Measurements from ENCODE around the gene HEATR1. TPM values are rescaled to one million over a fixed set of nuclear protein-coding genes. Genes with fewer than 3 reads are reported as not detected.

HEATR1 gene
- total and polyA plus RNA-seq, 4 donors: 4.2 to 37.5 (median 19.6) TPM

DNA sequence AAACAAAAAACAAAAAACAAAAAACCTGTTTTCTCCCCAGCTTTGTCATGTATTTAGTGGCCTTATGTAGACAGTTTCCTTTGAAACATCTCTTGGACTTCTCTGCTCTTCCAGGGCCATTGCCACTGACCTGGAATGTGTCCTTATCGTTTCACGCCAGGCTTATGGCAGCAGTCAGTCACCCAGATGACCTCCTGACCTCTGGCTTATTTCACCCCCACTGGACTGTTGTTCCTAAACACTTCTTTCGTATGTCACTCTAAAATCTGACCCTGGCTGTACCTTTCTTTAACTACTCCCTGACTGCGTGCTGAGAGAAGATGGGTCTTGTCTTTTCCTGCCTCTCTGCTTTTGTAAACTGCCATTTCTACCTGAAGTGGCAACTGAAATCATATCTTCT is 71.5 kb downstream of the HEATR1 start:
- 92 to 96% methylated on average over 4 of the region's 4 CpGs for WGBS, 2 donors
- DNase-seq (no peak), ATAC-seq (ENCODE audit: insufficient read depth, low FRiP score) (no peak)
- Histone ChIP-seq H3K36me3 (ENCODE audit: control insufficient read depth in 4 of 4, insufficient read depth in 4 of 4, low read length in 4 of 4) (peaks cover 0 to 14% (median 6%) of the 10 kb centered on the region in 4 donors), H3K27ac (ENCODE audit: low read depth in 1 of 2, low read length in 1 of 2) (no peak overlapping the region), H3K9me3 (ENCODE audit: control insufficient read depth in 4 of 4, insufficient read depth in 3 of 4, low read length in 3 of 4) (no peaks in the 10 kb centered on the region), H3K27me3 (ENCODE audit: control insufficient read depth in 3 of 3, insufficient read depth in 3 of 3, low read length in 2 of 3) (no peaks in the 10 kb centered on the region), H3K4me1 (ENCODE audit: control insufficient read depth in 5 of 5, insufficient read depth in 5 of 5, low read length in 5 of 5) (peaks cover 0 to 6% (median 0%) of the 10 kb centered on the region in 5 donors), H3K4me3 (no peak overlapping the region), H3K9ac (ENCODE audit: insufficient read depth in 1 of 2, low read length in 2 of 2) (no peak overlapping the region)
- TF ChIP-seq, protein P1, sequence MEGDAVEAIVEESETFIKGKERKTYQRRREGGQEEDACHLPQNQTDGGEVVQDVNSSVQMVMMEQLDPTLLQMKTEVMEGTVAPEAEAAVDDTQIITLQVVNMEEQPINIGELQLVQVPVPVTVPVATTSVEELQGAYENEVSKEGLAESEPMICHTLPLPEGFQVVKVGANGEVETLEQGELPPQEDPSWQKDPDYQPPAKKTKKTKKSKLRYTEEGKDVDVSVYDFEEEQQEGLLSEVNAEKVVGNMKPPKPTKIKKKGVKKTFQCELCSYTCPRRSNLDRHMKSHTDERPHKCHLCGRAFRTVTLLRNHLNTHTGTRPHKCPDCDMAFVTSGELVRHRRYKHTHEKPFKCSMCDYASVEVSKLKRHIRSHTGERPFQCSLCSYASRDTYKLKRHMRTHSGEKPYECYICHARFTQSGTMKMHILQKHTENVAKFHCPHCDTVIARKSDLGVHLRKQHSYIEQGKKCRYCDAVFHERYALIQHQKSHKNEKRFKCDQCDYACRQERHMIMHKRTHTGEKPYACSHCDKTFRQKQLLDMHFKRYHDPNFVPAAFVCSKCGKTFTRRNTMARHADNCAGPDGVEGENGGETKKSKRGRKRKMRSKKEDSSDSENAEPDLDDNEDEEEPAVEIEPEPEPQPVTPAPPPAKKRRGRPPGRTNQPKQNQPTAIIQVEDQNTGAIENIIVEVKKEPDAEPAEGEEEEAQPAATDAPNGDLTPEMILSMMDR (IDR thresholded peaks at IDR 0.05; ENCODE audit: control extremely low read depth, extremely low read depth): no peak

DNA sequence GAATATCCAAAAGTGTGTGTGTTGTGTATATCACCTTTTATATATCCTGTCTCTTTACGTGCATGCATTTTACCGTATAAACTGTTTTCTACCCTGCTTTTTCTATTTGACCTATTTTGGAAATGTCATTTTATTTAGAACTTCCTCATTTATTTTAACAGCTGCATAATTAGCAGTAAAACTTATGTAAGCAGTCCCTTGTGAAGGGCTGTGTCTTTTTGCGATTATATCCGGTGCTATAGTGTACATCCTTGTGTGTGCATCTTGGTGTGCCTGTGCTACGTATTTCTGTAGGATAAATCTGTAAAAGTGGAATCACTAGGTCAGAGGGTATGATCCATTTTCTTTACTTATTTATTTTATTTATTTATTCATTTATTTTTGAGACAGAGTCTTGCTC is 73.4 kb downstream of the HEATR1 start:
- 47 to 67% methylated on average over 5 of the region's 5 CpGs for WGBS, 2 donors
- Histone ChIP-seq H3K9ac (ENCODE audit: insufficient read depth in 1 of 2, low read length in 2 of 2) (no peak overlapping the region), H3K36me3 (ENCODE audit: control insufficient read depth in 4 of 4, insufficient read depth in 4 of 4, low read length in 4 of 4) (peaks cover 0 to 13% (median 11%) of the 10 kb centered on the region in 4 donors), H3K27me3 (ENCODE audit: control insufficient read depth in 3 of 3, insufficient read depth in 3 of 3, low read length in 2 of 3) (no peaks in the 10 kb centered on the region), H3K4me3 (no peak overlapping the region), H3K27ac (ENCODE audit: low read depth in 1 of 2, low read length in 1 of 2) (no peak overlapping the region), H3K4me1 (ENCODE audit: control insufficient read depth in 5 of 5, insufficient read depth in 5 of 5, low read length in 5 of 5) (peaks cover 0 to 6% (median 0%) of the 10 kb centered on the region in 5 donors), H3K9me3 (ENCODE audit: control insufficient read depth in 4 of 4, insufficient read depth in 3 of 4, low read length in 3 of 4) (no peaks in the 10 kb centered on the region)
- no peak for ATAC-seq (ENCODE audit: insufficient read depth, low FRiP score)
- TF ChIP-seq, protein P1 (IDR thresholded peaks at IDR 0.05; ENCODE audit: control extremely low read depth, extremely low read depth): no peak
- no peak for DNase-seq

DNA sequence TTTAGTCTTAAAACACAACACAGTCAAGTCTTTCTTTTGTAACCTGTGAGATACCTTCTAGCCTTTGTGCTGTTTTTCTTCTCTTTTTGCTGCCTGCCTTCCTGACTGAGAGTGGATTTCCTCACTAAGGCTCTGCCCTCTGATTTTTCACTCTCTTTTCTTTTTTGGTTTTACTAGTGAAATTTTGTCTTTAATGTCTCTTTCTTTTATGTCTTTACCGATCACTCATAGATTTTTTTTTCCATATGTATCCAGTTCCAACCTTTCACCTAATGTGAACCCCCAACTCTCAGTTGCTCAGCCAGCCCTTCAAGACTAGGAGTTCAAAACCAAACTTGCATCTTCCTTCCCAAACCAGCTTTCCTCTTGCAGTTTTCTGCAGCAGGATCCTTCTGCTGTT is 74.0 kb downstream of the HEATR1 start:
- no peak for ATAC-seq (ENCODE audit: insufficient read depth, low FRiP score)
- TF ChIP-seq, protein P1 (IDR thresholded peaks at IDR 0.05; ENCODE audit: control extremely low read depth, extremely low read depth): no peak
- Histone ChIP-seq H3K27ac (ENCODE audit: low read depth in 1 of 2, low read length in 1 of 2) (no peak overlapping the region), H3K4me3 (no peak overlapping the region), H3K9me3 (ENCODE audit: control insufficient read depth in 4 of 4, insufficient read depth in 3 of 4, low read length in 3 of 4) (no peaks in the 10 kb centered on the region), H3K9ac (ENCODE audit: insufficient read depth in 1 of 2, low read length in 2 of 2) (no peak overlapping the region), H3K4me1 (ENCODE audit: control insufficient read depth in 5 of 5, insufficient read depth in 5 of 5, low read length in 5 of 5) (peaks cover 0 to 6% (median 0%) of the 10 kb centered on the region in 5 donors), H3K27me3 (ENCODE audit: control insufficient read depth in 3 of 3, insufficient read depth in 3 of 3, low read length in 2 of 3) (no peaks in the 10 kb centered on the region), H3K36me3 (ENCODE audit: control insufficient read depth in 4 of 4, insufficient read depth in 4 of 4, low read length in 4 of 4) (peaks cover 0 to 11% (median 7%) of the 10 kb centered on the region in 4 donors)
- no peak for DNase-seq
- 90 to 93% methylated on average over 1 of the region's 1 CpG for WGBS, 2 donors

DNA sequence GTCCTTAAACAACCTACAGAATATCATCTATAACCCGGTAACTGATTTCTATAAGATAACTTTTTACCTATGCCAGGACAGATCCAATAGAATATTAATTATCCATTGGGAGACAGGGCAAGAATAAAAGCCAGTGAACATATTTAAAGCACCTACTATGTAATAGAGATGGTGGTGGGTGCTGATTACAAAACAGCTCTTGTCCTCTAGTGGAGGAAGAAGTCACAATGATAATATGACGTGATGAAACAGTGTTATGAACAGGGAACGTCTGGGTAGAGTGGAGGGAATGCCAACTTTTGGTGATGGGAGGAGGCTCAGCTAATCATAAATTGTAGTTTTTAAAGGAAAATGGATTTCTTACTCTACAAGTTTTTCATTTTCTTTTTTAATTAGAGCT is 78.2 kb downstream of the HEATR1 start:
- no peaks in the 10 kb centered on the region for H3K27me3 ChIP-seq (ENCODE audit: control insufficient read depth in 3 of 3, insufficient read depth in 3 of 3, low read length in 2 of 3)
- WGBS, 2 donors: 65 to 72% methylated on average over 3 of the region's 3 CpGs

More for the DNA sequence above, 78.2 kb downstream of the HEATR1 start:
- peaks cover 0 to 11% (median 5%) of the 10 kb centered on the region in 4 donors for H3K36me3 ChIP-seq (ENCODE audit: control insufficient read depth in 4 of 4, insufficient read depth in 4 of 4, low read length in 4 of 4)
- peaks cover 0 to 17% (median 5%) of the 10 kb centered on the region in 5 donors for H3K4me1 ChIP-seq (ENCODE audit: control insufficient read depth in 5 of 5, insufficient read depth in 5 of 5, low read length in 5 of 5)
- no peaks in the 10 kb centered on the region for H3K9me3 ChIP-seq (ENCODE audit: control insufficient read depth in 4 of 4, insufficient read depth in 3 of 4, low read length in 3 of 4)
- TF ChIP-seq, protein P1 (IDR thresholded peaks at IDR 0.05; ENCODE audit: control extremely low read depth, extremely low read depth): no peak
- DNase-seq (no peak), ATAC-seq (ENCODE audit: insufficient read depth, low FRiP score) (no peak)
- no peak overlapping the region for H3K9ac ChIP-seq (ENCODE audit: insufficient read depth in 1 of 2, low read length in 2 of 2)
- no peak overlapping the region for H3K4me3 ChIP-seq
- H3K27ac ChIP-seq (ENCODE audit: low read depth in 1 of 2, low read length in 1 of 2): no peak overlapping the region
